Tibial artery (tissue), 4 donors: ENCODE measurements around the gene GLUD2.

ENCODE experiments used
- DNase-seq, 2 donors: peaks; one replicate each; pipeline ENCODE4 v3.0.0-alpha.2; 2019
- H3K27ac ChIP-seq, 2 donors: fragments of 200-600 bp; sonication (generic) in 1 of 2; 1 replicate in 1 of 2; 2 replicates in 1 of 2; pipeline ENCODE4 v1.5.1; 2018 to 2019; ENCODE audit warnings: mild to moderate bottlenecking in 1 of 2
- H3K27me3 ChIP-seq, 2 donors: fragments of 200-600 bp; sonication (generic) in 1 of 2; one replicate each; pipeline versions ENCODE4 v1.5.1 to v1.6.0; 2016 to 2019
- H3K36me3 ChIP-seq, 3 donors: fragments of 200-600 bp; sonication (generic) in 2 of 3; one replicate each; pipeline ENCODE4 v1.5.1; 2016 to 2019; ENCODE audit warnings: mild to moderate bottlenecking in 2 of 3
- H3K4me1 ChIP-seq, 4 donors: fragments of 200-600 bp; sonication (generic) in 2 of 4; 1 replicate in 3 of 4; 2 replicates in 1 of 4; pipeline ENCODE4 v1.5.1; 2016 to 2019
- H3K4me3 ChIP-seq, 2 donors: fragments of 200-600 bp; sonication (generic) in 1 of 2; 1 replicate in 1 of 2; 2 replicates in 1 of 2; pipeline ENCODE4 v1.5.1; 2018 to 2019; ENCODE audit warnings: mild to moderate bottlenecking in 2 of 2
- H3K9me3 ChIP-seq, 3 donors: fragments of 200-600 bp; sonication (generic) in 1 of 3; one replicate each; pipeline ENCODE4 v1.5.1; 2016 to 2019
- CTCF ChIP-seq, 2 experiments: fragments of 200-600 bp in 1 of 2; fragments of 450-650 bp in 1 of 2; IDR thresholded peaks; one replicate each; pipeline ENCODE4 v1.5.1; 2017 to 2019; ENCODE audit warnings: antibody characterized with exemption in 2 of 2, mild to moderate bottlenecking in 1 of 2, moderate library complexity in 1 of 2
- intact Hi-C: fragments of 100-400 bp; cut with DNase I; formaldehyde crosslinking; loops from one replicate; pipeline ENCODE4 v1.15.0; 2023; ENCODE audit warnings: low total_unique reads

GLUD2 gene

GRCh38 chrX:121084903-121085611 is 37.6 kb downstream of the GLUD2 start:
- intact Hi-C loops: no loop called here
- no peaks in the 10 kb centered on the region for H3K36me3 ChIP-seq
- H3K27me3 ChIP-seq: no peaks in the 10 kb centered on the region
- H3K9me3 ChIP-seq: peaks cover 0 to 4% (median 0%) of the 10 kb centered on the region in 3 donors
- DNase-seq: no peak
- TF ChIP-seq CTCF (IDR thresholded peaks at IDR 0.05): no peak
- no peaks in the 10 kb centered on the region for H3K4me1 ChIP-seq
- H3K4me3 ChIP-seq: no peak overlapping the region
- H3K27ac ChIP-seq: no peak overlapping the region

- Histone ChIP-seq H3K27me3 (no peaks in the 10 kb centered on the region), H3K36me3 (no peaks in the 10 kb centered on the region), H3K27ac (no peak overlapping the region), H3K4me1 (no peaks in the 10 kb centered on the region), H3K9me3 (peaks cover 0 to 4% (median 0%) of the 10 kb centered on the region in 3 donors), H3K4me3 (no peak overlapping the region)
- intact Hi-C loops: no loop called here
- DNase-seq: no peak
- TF ChIP-seq CTCF (IDR thresholded peaks at IDR 0.05): no peak
Observed at GRCh38 chrX:121085612-121086010, 38.2 kb downstream of the GLUD2 start.

GRCh38 chrX:121093011-121093410 is 45.6 kb downstream of the GLUD2 start:
- H3K4me3 ChIP-seq: no peak overlapping the region
- no peak for TF ChIP-seq CTCF (IDR thresholded peaks at IDR 0.05)
- no peaks in the 10 kb centered on the region for H3K27me3 ChIP-seq
- H3K9me3 ChIP-seq: no peaks in the 10 kb centered on the region
- H3K27ac ChIP-seq: no peak overlapping the region
- H3K36me3 ChIP-seq: no peaks in the 10 kb centered on the region
- H3K4me1 ChIP-seq: no peaks in the 10 kb centered on the region
- intact Hi-C loops: no loop called here
- DNase-seq: no peak
